Measurements from ENCODE around the gene KCNJ1. TPM values are rescaled to one million over a fixed set of nuclear protein-coding genes. Genes with fewer than 3 reads are reported as not detected.

KCNJ1 gene
- total and polyA plus RNA-seq, 10 of the 15 experiments (the other 5 are each of a cell fraction or from before 2014, with no cell fraction given) = not detected

DNA sequence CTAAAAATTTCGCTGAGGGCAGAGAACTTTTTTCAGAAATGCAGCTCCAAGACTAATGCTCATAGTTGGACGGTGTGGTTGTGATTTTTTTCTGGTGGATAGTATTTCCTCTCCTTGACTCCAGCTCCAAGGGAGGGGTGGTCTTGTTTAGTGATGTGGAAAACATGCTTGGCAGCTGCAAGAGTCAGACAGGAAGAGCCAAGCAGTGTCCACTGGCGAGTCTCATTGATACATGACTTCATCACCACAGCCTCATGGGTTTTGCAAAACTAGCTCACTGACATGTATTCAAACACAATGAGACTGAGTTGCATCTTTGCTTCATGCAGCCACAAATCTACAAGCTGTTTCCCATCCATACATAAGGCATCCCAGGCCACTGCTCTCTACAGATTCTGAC, 7.3 kb upstream of the KCNJ1 start:
- in situ Hi-C loops (cut with MboI) = no loop called here
- H3K27me3 ChIP-seq (replicated peaks in 1 of 2; ENCODE audit: control insufficient read depth in 2 of 2, insufficient read depth in 2 of 2, low read length in 1 of 2) = peaks cover 7 to 8% of the 10 kb centered on the region in 2 experiments
- ChIA-PET CTCF (interaction anchor here (1.5 to 2.2 kb wide), 2 partner anchors 10 to 717 kb away, joined by 3 to 7 read pairs; no protein-coding TSS in a partner anchor), SMC1A (ENCODE audit: uncharacterized antibody, unreplicated experiment) (interaction anchor here (1.3 kb wide), 1 partner anchor 10 kb away, joined by 5 read pairs; no protein-coding TSS in a partner anchor), POLR2A (interaction anchor here (0.5 kb wide), 1 partner anchor 156 kb away, joined by 3 read pairs; no protein-coding TSS in a partner anchor), RAD21 (ENCODE audit: unreplicated experiment) (interaction anchor here (1.1 kb wide), 1 partner anchor 702 kb away, joined by 4 read pairs; no protein-coding TSS in a partner anchor)
- WGBS (ENCODE audit: insufficient coverage, insufficient replicate concordance, low lambda C conversion rate, missing lambda C conversion rate) = 14% methylated on average over 3 of the region's 3 CpGs
- H3K79me2 ChIP-seq (ENCODE audit: control insufficient read depth, insufficient read depth, low read length) = no peaks in the 10 kb centered on the region
- H3K4me3 ChIP-seq = no peak overlapping the region
- intact Hi-C loops (cut with micrococcal nuclease; ENCODE audit: unreplicated experiment) = no loop called here
- no peaks in the 10 kb centered on the region for H3K36me3 ChIP-seq (ENCODE audit: control insufficient read depth in 2 of 2, insufficient read depth in 2 of 2, low read length in 1 of 2)
- no peak overlapping the region for H2AFZ ChIP-seq (ENCODE audit: control insufficient read depth, low read depth, low read length)
- no peaks in the 10 kb centered on the region for H3K9me3 ChIP-seq (replicated peaks; ENCODE audit: control insufficient read depth, insufficient read depth, low read length)
- no TSS peak for BruUV-seq (replicated peaks)
- no peak overlapping the region for H3K9ac ChIP-seq (ENCODE audit: control insufficient read depth, insufficient read depth, low read length)
- H3K27ac ChIP-seq (ENCODE audit: control insufficient read depth, insufficient read depth) = no peak overlapping the region
- DNase-seq (ENCODE audit: low read depth, low spot score) (no peak), ATAC-seq (no peak), FAIRE-seq (no peak)
- H4K20me1 ChIP-seq (ENCODE audit: control insufficient read depth, insufficient read depth) = no peaks in the 10 kb centered on the region
- H3K4me2 ChIP-seq (ENCODE audit: control insufficient read depth, insufficient read depth) = no peak overlapping the region
- H3K4me1 ChIP-seq (ENCODE audit: control insufficient read depth, insufficient read depth, low read length) = no peaks in the 10 kb centered on the region
- TF ChIP-seq MXI1 (IDR thresholded peaks at IDR 0.05; ENCODE audit: low read depth, low read length) = no peak
- no peak for TF ChIP-seq CEBPB (IDR thresholded peaks at IDR 0.05; ENCODE audit: borderline replicate concordance in 1 of 2, low read depth in 2 of 2, low read length in 2 of 2)
- TF ChIP-seq JUND (IDR thresholded peaks at IDR 0.05; ENCODE audit: low read depth, low read length) = no peak
- no peak for TF ChIP-seq TCF3 (IDR thresholded peaks at IDR 0.05; ENCODE audit: borderline replicate concordance, insufficient read depth, low read depth, low read length)
- TF ChIP-seq, protein P1, sequence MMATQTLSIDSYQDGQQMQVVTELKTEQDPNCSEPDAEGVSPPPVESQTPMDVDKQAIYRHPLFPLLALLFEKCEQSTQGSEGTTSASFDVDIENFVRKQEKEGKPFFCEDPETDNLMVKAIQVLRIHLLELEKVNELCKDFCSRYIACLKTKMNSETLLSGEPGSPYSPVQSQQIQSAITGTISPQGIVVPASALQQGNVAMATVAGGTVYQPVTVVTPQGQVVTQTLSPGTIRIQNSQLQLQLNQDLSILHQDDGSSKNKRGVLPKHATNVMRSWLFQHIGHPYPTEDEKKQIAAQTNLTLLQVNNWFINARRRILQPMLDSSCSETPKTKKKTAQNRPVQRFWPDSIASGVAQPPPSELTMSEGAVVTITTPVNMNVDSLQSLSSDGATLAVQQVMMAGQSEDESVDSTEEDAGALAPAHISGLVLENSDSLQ (IDR thresholded peaks at IDR 0.05) = no peak
- no peak for TF ChIP-seq SREBF2 (IDR thresholded peaks at IDR 0.05; ENCODE audit: low read length)
- TF ChIP-seq, protein P2, sequence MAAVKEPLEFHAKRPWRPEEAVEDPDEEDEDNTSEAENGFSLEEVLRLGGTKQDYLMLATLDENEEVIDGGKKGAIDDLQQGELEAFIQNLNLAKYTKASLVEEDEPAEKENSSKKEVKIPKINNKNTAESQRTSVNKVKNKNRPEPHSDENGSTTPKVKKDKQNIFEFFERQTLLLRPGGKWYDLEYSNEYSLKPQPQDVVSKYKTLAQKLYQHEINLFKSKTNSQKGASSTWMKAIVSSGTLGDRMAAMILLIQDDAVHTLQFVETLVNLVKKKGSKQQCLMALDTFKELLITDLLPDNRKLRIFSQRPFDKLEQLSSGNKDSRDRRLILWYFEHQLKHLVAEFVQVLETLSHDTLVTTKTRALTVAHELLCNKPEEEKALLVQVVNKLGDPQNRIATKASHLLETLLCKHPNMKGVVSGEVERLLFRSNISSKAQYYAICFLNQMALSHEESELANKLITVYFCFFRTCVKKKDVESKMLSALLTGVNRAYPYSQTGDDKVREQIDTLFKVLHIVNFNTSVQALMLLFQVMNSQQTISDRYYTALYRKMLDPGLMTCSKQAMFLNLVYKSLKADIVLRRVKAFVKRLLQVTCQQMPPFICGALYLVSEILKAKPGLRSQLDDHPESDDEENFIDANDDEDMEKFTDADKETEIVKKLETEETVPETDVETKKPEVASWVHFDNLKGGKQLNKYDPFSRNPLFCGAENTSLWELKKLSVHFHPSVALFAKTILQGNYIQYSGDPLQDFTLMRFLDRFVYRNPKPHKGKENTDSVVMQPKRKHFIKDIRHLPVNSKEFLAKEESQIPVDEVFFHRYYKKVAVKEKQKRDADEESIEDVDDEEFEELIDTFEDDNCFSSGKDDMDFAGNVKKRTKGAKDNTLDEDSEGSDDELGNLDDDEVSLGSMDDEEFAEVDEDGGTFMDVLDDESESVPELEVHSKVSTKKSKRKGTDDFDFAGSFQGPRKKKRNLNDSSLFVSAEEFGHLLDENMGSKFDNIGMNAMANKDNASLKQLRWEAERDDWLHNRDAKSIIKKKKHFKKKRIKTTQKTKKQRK (IDR thresholded peaks at IDR 0.05; ENCODE audit: low read depth, low read length) = no peak
- TF ChIP-seq, protein P3, sequence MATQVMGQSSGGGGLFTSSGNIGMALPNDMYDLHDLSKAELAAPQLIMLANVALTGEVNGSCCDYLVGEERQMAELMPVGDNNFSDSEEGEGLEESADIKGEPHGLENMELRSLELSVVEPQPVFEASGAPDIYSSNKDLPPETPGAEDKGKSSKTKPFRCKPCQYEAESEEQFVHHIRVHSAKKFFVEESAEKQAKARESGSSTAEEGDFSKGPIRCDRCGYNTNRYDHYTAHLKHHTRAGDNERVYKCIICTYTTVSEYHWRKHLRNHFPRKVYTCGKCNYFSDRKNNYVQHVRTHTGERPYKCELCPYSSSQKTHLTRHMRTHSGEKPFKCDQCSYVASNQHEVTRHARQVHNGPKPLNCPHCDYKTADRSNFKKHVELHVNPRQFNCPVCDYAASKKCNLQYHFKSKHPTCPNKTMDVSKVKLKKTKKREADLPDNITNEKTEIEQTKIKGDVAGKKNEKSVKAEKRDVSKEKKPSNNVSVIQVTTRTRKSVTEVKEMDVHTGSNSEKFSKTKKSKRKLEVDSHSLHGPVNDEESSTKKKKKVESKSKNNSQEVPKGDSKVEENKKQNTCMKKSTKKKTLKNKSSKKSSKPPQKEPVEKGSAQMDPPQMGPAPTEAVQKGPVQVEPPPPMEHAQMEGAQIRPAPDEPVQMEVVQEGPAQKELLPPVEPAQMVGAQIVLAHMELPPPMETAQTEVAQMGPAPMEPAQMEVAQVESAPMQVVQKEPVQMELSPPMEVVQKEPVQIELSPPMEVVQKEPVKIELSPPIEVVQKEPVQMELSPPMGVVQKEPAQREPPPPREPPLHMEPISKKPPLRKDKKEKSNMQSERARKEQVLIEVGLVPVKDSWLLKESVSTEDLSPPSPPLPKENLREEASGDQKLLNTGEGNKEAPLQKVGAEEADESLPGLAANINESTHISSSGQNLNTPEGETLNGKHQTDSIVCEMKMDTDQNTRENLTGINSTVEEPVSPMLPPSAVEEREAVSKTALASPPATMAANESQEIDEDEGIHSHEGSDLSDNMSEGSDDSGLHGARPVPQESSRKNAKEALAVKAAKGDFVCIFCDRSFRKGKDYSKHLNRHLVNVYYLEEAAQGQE (IDR thresholded peaks at IDR 0.05; ENCODE audit: low read depth, low read length) = no peak
- TF ChIP-seq, protein P4, sequence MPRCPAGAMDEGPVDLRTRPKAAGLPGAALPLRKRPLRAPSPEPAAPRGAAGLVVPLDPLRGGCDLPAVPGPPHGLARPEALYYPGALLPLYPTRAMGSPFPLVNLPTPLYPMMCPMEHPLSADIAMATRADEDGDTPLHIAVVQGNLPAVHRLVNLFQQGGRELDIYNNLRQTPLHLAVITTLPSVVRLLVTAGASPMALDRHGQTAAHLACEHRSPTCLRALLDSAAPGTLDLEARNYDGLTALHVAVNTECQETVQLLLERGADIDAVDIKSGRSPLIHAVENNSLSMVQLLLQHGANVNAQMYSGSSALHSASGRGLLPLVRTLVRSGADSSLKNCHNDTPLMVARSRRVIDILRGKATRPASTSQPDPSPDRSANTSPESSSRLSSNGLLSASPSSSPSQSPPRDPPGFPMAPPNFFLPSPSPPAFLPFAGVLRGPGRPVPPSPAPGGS (IDR thresholded peaks at IDR 0.05; ENCODE audit: borderline replicate concordance, insufficient read depth, low read depth, low read length, poor library complexity, severe bottlenecking) = no peak
- no peak for TF ChIP-seq YBX1 (IDR thresholded peaks at IDR 0.05)
- no peak for TF ChIP-seq ESRRA (IDR thresholded peaks at IDR 0.05; ENCODE audit: low read length)

Measured in GM12878 (cell line).